H7 (cell line): ENCODE measurements around the gene VGLL4. TPM values are rescaled to one million over a fixed set of nuclear protein-coding genes. Genes with fewer than 3 reads are reported as not detected.
A peak's percentile ranks its signal among the peaks of the same experiment; 100 is the strongest.

Experiments used
- DNase-seq: peaks from one replicate; pipeline ENCODE4 v3.0.0; 2012
- H3K27me3 ChIP-seq: 2 replicates; pipeline ENCODE4 v1.6.0; 2011; ENCODE audit warnings: mild to moderate bottlenecking, low read length; ENCODE audit not compliant: control insufficient read depth, insufficient read depth
- H3K36me3 ChIP-seq: replicated peaks from 2 replicates; pipeline ENCODE4 v1.5.1; 2011; ENCODE audit warnings: low read length; ENCODE audit not compliant: control insufficient read depth, insufficient read depth
- H3K4me3 ChIP-seq: 2 replicates; pipeline ENCODE4 v1.5.1; 2011; ENCODE audit warnings: low read depth, mild to moderate bottlenecking, control low read depth, low read length, moderate library complexity; ENCODE audit not compliant: insufficient read depth
- total RNA-seq: library from RNA; depleted of rRNA; stranded (reverse); fragments of >200 nt; shearing (Covaris generic); gene quantifications from 2 replicates; pipeline ENCODE4 v1.2.3, GENCODE V29; 2014

The VGLL4 gene
- total RNA-seq, 1 experiment from 2014 or later: 44.2 TPM

- no peak for DNase-seq
- H3K27me3 ChIP-seq: no peaks in the 10 kb centered on the region
- no peaks in the 10 kb centered on the region for H3K36me3 ChIP-seq
- H3K4me3 ChIP-seq: no peak overlapping the region
Observed at GRCh38 chr3:11661827-11662226, 18.1 kb upstream of the VGLL4 start.

GRCh38 chr3:11661052-11661656, 17.4 kb upstream of the VGLL4 start:
- Histone ChIP-seq H3K27me3 (no peaks in the 10 kb centered on the region), H3K4me3 (no peak overlapping the region), H3K36me3 (no peaks in the 10 kb centered on the region)
- peak; percentile 38 for DNase-seq

- DNase-seq: no peak
- Histone ChIP-seq H3K36me3 (no peaks in the 10 kb centered on the region), H3K27me3 (no peaks in the 10 kb centered on the region), H3K4me3 (no peak overlapping the region)
Observed at GRCh38 chr3:11660242-11660641, 16.5 kb upstream of the VGLL4 start.

GRCh38 chr3:11658180-11658579, 14.5 kb upstream of the VGLL4 start:
- DNase-seq: no peak
- no peaks in the 10 kb centered on the region for H3K36me3 ChIP-seq

GRCh38 chr3:11655196-11655928, 11.6 kb upstream of the VGLL4 start:
- H3K4me3 ChIP-seq: no peak overlapping the region
- H3K27me3 ChIP-seq: no peaks in the 10 kb centered on the region
- no peaks in the 10 kb centered on the region for H3K36me3 ChIP-seq
- peak; percentile 61 for DNase-seq

More at GRCh38 chr3:11658180-11658579, 14.5 kb upstream of the VGLL4 start:
- H3K27me3 ChIP-seq: no peaks in the 10 kb centered on the region
- no peak overlapping the region for H3K4me3 ChIP-seq

GRCh38 chr3:11654166-11654565, 10.5 kb upstream of the VGLL4 start:
- H3K27me3 ChIP-seq: no peaks in the 10 kb centered on the region

GRCh38 chr3:11653298-11654055, 9.8 kb upstream of the VGLL4 start:
- no peak for DNase-seq
- Histone ChIP-seq H3K4me3 (no peak overlapping the region), H3K36me3 (no peaks in the 10 kb centered on the region), H3K27me3 (no peaks in the 10 kb centered on the region)

More at GRCh38 chr3:11654166-11654565, 10.5 kb upstream of the VGLL4 start:
- no peak for DNase-seq
- Histone ChIP-seq H3K36me3 (no peaks in the 10 kb centered on the region), H3K4me3 (no peak overlapping the region)

GRCh38 chr3:11651900-11652299, 8.2 kb upstream of the VGLL4 start:
- Histone ChIP-seq H3K27me3 (no peaks in the 10 kb centered on the region), H3K4me3 (no peak overlapping the region), H3K36me3 (no peaks in the 10 kb centered on the region)
- no peak for DNase-seq

GRCh38 chr3:11651477-11651876, 7.8 kb upstream of the VGLL4 start:
- no peak overlapping the region for H3K4me3 ChIP-seq
- DNase-seq: no peak

GRCh38 chr3:11650391-11650790, 6.7 kb upstream of the VGLL4 start:
- H3K36me3 ChIP-seq: no peaks in the 10 kb centered on the region
- no peak for DNase-seq

More at GRCh38 chr3:11651477-11651876, 7.8 kb upstream of the VGLL4 start:
- Histone ChIP-seq H3K27me3 (no peaks in the 10 kb centered on the region), H3K36me3 (no peaks in the 10 kb centered on the region)

GRCh38 chr3:11648735-11649134, 5.0 kb upstream of the VGLL4 start:
- H3K36me3 ChIP-seq: no peaks in the 10 kb centered on the region
- no peak for DNase-seq
- no peak overlapping the region for H3K4me3 ChIP-seq
- no peaks in the 10 kb centered on the region for H3K27me3 ChIP-seq

More at GRCh38 chr3:11650391-11650790, 6.7 kb upstream of the VGLL4 start:
- Histone ChIP-seq H3K4me3 (no peak overlapping the region), H3K27me3 (no peaks in the 10 kb centered on the region)

GRCh38 chr3:11643201-11643603, 513 bp downstream of the VGLL4 start:
- Histone ChIP-seq H3K36me3 (no peaks in the 10 kb centered on the region), H3K27me3 (no peaks in the 10 kb centered on the region), H3K4me3 (peak overlapping the region; percentile 88)
- DNase-seq: peak; percentile 68

GRCh38 chr3:11642431-11643191, 1.1 kb downstream of the VGLL4 start:
- H3K36me3 ChIP-seq: no peaks in the 10 kb centered on the region
- H3K4me3 ChIP-seq: peak overlapping the region; percentile 88
- no peaks in the 10 kb centered on the region for H3K27me3 ChIP-seq
- peak; percentile 67 for DNase-seq

- no peaks in the 10 kb centered on the region for H3K27me3 ChIP-seq
- H3K36me3 ChIP-seq: no peaks in the 10 kb centered on the region
- DNase-seq: peak; percentile 54
- peak overlapping the region; percentile 88 for H3K4me3 ChIP-seq
Observed at GRCh38 chr3:11641683-11642430, 1.9 kb downstream of the VGLL4 start.
